ENCODE measurements around the gene EFNA3. TPM values are rescaled to one million over a fixed set of nuclear protein-coding genes. Genes with fewer than 3 reads are reported as not detected.

Gene EFNA3
- total RNA-seq, 1 donor: 1.4 TPM

- H3K27ac ChIP-seq (ENCODE audit: low read depth, low read length): peak overlapping the region; percentile 97
- no peaks in the 10 kb centered on the region for H3K9me3 ChIP-seq (ENCODE audit: low read depth, low read length)
- no peaks in the 10 kb centered on the region for H4K20me1 ChIP-seq (ENCODE audit: insufficient read depth, low read length)
- peaks cover 9% of the 10 kb centered on the region for H3K36me3 ChIP-seq (ENCODE audit: insufficient read depth, low read length)
- H3K4me1 ChIP-seq (ENCODE audit: insufficient read depth, low read length): peaks cover 21% of the 10 kb centered on the region
- peak overlapping the region; percentile 77 for H3K4me3 ChIP-seq (ENCODE audit: insufficient read depth, low read length)
- H2AFZ ChIP-seq (ENCODE audit: low read length): peak overlapping the region; percentile 66
- H3K27me3 ChIP-seq (ENCODE audit: insufficient read depth, low read length): peaks cover 4% of the 10 kb centered on the region
- H3K4me2 ChIP-seq (ENCODE audit: insufficient read depth, low read length): peak overlapping the region; percentile 84
- peaks cover 30% of the 10 kb centered on the region for H3K79me2 ChIP-seq (ENCODE audit: insufficient read depth, low read length)
- DNase-seq (ENCODE audit: insufficient read length, low spot score, missing footprints): peak; percentile 97
- TF ChIP-seq CTCF (IDR thresholded peaks at IDR 0.05; ENCODE audit: extremely low read depth, low read depth, low read length): no peak
Observed at GRCh38 chr1:155134880-155135414, 56.3 kb downstream of the EFNA3 start.

- peak within 1 kb of the TSS; percentile 83 for H2AFZ ChIP-seq (ENCODE audit: low read length)
- H4K20me1 ChIP-seq (ENCODE audit: insufficient read depth, low read length): no peaks in the 10 kb centered on the region
- no peak for TF ChIP-seq CTCF (IDR thresholded peaks at IDR 0.05; ENCODE audit: extremely low read depth, low read depth, low read length)
- H3K4me1 ChIP-seq (ENCODE audit: insufficient read depth, low read length): peaks cover 22% of the 10 kb centered on the region
- peak within 1 kb of the TSS; percentile 77 for H3K4me3 ChIP-seq (ENCODE audit: insufficient read depth, low read length)
- peaks cover 34% of the 10 kb centered on the region for H3K79me2 ChIP-seq (ENCODE audit: insufficient read depth, low read length)
- no peaks in the 10 kb centered on the region for H3K9me3 ChIP-seq (ENCODE audit: low read depth, low read length)
- H3K27ac ChIP-seq (ENCODE audit: low read depth, low read length): peak within 1 kb of the TSS; percentile 97
- peak; percentile 98 for DNase-seq (ENCODE audit: insufficient read length, low spot score, missing footprints)
- peak within 1 kb of the TSS; percentile 84 for H3K4me2 ChIP-seq (ENCODE audit: insufficient read depth, low read length)
- H3K27me3 ChIP-seq (ENCODE audit: insufficient read depth, low read length): peaks cover 3% of the 10 kb centered on the region
- peaks cover 9% of the 10 kb centered on the region for H3K36me3 ChIP-seq (ENCODE audit: insufficient read depth, low read length)
Observed at GRCh38 chr1:155135415-155136028, 56.9 kb downstream of the EFNA3 start, which contains the start of gene SLC50A1. Gene SLC50A1 (plus strand): TSS chr1:155135852. CDS start chr1:155135912, 60 bp downstream.

GRCh38 chr1:155136748-155137147, 58.1 kb downstream of the EFNA3 start:
- Histone ChIP-seq H3K27ac (ENCODE audit: low read depth, low read length) (peak overlapping the region; percentile 97), H2AFZ (ENCODE audit: low read length) (no peak overlapping the region)
- DNase-seq (ENCODE audit: insufficient read length, low spot score, missing footprints): no peak

More at GRCh38 chr1:155136748-155137147, 58.1 kb downstream of the EFNA3 start:
- H3K4me2 ChIP-seq (ENCODE audit: insufficient read depth, low read length): peak overlapping the region; percentile 84
- peaks cover 34% of the 10 kb centered on the region for H3K79me2 ChIP-seq (ENCODE audit: insufficient read depth, low read length)
- no peaks in the 10 kb centered on the region for H4K20me1 ChIP-seq (ENCODE audit: insufficient read depth, low read length)
- peaks cover 9% of the 10 kb centered on the region for H3K36me3 ChIP-seq (ENCODE audit: insufficient read depth, low read length)
- peaks cover 24% of the 10 kb centered on the region for H3K4me1 ChIP-seq (ENCODE audit: insufficient read depth, low read length)
- TF ChIP-seq CTCF (IDR thresholded peaks at IDR 0.05; ENCODE audit: extremely low read depth, low read depth, low read length): no peak
- no peaks in the 10 kb centered on the region for H3K27me3 ChIP-seq (ENCODE audit: insufficient read depth, low read length)
- H3K4me3 ChIP-seq (ENCODE audit: insufficient read depth, low read length): peak overlapping the region; percentile 77
- no peaks in the 10 kb centered on the region for H3K9me3 ChIP-seq (ENCODE audit: low read depth, low read length)

Small RNA genes lying within 50 kb of the gene (small RNA-seq; reads per million reads assigned to genes)
- gene RF00019: not detected

Other genes starting within 250 kb of the EFNA3 start
- under 0.01 TPM in 2 replicates for gene KCNN3, start 208.6 kb upstream of the EFNA3 start, total RNA-seq
- gene PMVK, start 142.1 kb upstream of the EFNA3 start, total RNA-seq: 6.2 and 6.5 TPM in 2 replicates
- 90.1 and 92.8 TPM in 2 replicates for gene PBXIP1, start 122.7 kb upstream of the EFNA3 start, total RNA-seq
- gene PYGO2, start 117.1 kb upstream of the EFNA3 start, total RNA-seq: 12.1 and 18.5 TPM in 2 replicates
- 230 and 239 TPM in 2 replicates for gene SHC1, start 108.1 kb upstream of the EFNA3 start, total RNA-seq
- 23.2 and 23.3 TPM in 2 replicates for gene CKS1B, start 104.2 kb upstream of the EFNA3 start, total RNA-seq
- gene FLAD1, start 95.5 kb upstream of the EFNA3 start, total RNA-seq: 17.1 and 20.6 TPM in 2 replicates
- gene LENEP, start 85.3 kb upstream of the EFNA3 start, total RNA-seq: 0.88 TPM in 1 of 2 replicates, not detected in the other
- gene ZBTB7B, start 76.0 kb upstream of the EFNA3 start, total RNA-seq: 18.6 and 23.5 TPM in 2 replicates
- gene DCST2, start 45.1 kb upstream of the EFNA3 start, total RNA-seq: not detected in 2 replicates
- not detected in 2 replicates for gene DCST1, start 45.0 kb upstream of the EFNA3 start, total RNA-seq
- gene ADAM15, start 27.5 kb upstream of the EFNA3 start, total RNA-seq: 89.0 and 101 TPM in 2 replicates
- gene EFNA4, start 15.1 kb upstream of the EFNA3 start, total RNA-seq: 3.5 and 3.6 TPM in 2 replicates
- 0.36 and 0.88 TPM in 2 replicates for gene EFNA1, start 49.0 kb downstream of the EFNA3 start, total RNA-seq
- gene SLC50A1, start 57.0 kb downstream of the EFNA3 start, total RNA-seq: 34.5 and 38.0 TPM in 2 replicates
- gene DPM3, start 61.7 kb downstream of the EFNA3 start, total RNA-seq: 15.9 and 34.4 TPM in 2 replicates
- 112 and 117 TPM in 2 replicates for gene KRTCAP2, start 94.5 kb downstream of the EFNA3 start, total RNA-seq
- gene TRIM46, start 95.0 kb downstream of the EFNA3 start, total RNA-seq: 3.2 and 3.3 TPM in 2 replicates
- 61.9 and 66.6 TPM in 2 replicates for gene THBS3, start 129.1 kb downstream of the EFNA3 start, total RNA-seq
- 37.4 and 42.7 TPM in 2 replicates for gene MTX1, start 129.9 kb downstream of the EFNA3 start, total RNA-seq
- gene ENTREP3, start 176.6 kb downstream of the EFNA3 start, total RNA-seq: 6.5 and 7.7 TPM in 2 replicates
- gene SCAMP3, start 183.5 kb downstream of the EFNA3 start, total RNA-seq: 35.9 and 41.3 TPM in 2 replicates
- 17.4 and 19.7 TPM in 2 replicates for gene CLK2, start 194.7 kb downstream of the EFNA3 start, total RNA-seq
- gene HCN3, start 198.6 kb downstream of the EFNA3 start, total RNA-seq: 2.5 and 2.9 TPM in 2 replicates
- not detected in 2 replicates for gene PKLR, start 222.6 kb downstream of the EFNA3 start, total RNA-seq
- gene FDPS, start 230.0 kb downstream of the EFNA3 start, total RNA-seq: 191 and 216 TPM in 2 replicates
- 15.6 and 16.5 TPM in 2 replicates for gene RUSC1, start 242.1 kb downstream of the EFNA3 start, total RNA-seq

Measured in osteoblast (primary cell).